DND-41 (cell line): ENCODE measurements around the gene STRIP1.
"Not testable (repeated sequence)": the region's sequence is repeated elsewhere in the genome, so short reads cannot be mapped to it uniquely, and the experiment has no call there.

ENCODE experiments used
- ATAC-seq: fragments of 200-7000 bp; cut with Tn5 transposase; 3 replicates; pipeline ENCODE4 v1.9.1; 2021; ENCODE audit warnings: low read depth; ENCODE audit not compliant: insufficient read depth
- DNase-seq: peaks from one replicate; pipeline ENCODE4 v3.0.0-alpha.2; 2020
- H2AFZ ChIP-seq: 2 replicates; pipeline ENCODE4 v1.6.0; 2012; ENCODE audit warnings: low read depth, low read length
- H3K27ac ChIP-seq: 2 replicates; pipeline ENCODE4 v1.5.1; 2012; ENCODE audit warnings: low read length, inconsistent platforms
- H3K27me3 ChIP-seq: fragments of 200-600 bp; sonication (generic); 2 replicates; pipeline ENCODE4 v1.6.0; 2012; ENCODE audit warnings: low read length, mild to moderate bottlenecking, inconsistent platforms; ENCODE audit not compliant: insufficient read depth, poor library complexity
- H3K36me3 ChIP-seq: 2 replicates; pipeline ENCODE4 v1.5.1; 2012; ENCODE audit warnings: low read length, inconsistent platforms; ENCODE audit not compliant: insufficient read depth
- H3K4me1 ChIP-seq: 2 replicates; pipeline ENCODE4 v1.5.1; 2012; ENCODE audit warnings: mild to moderate bottlenecking, low read length; ENCODE audit not compliant: insufficient read depth
- H3K4me2 ChIP-seq: 2 replicates; pipeline ENCODE4 v1.6.0; 2012; ENCODE audit warnings: mild to moderate bottlenecking, moderate library complexity, low read length, inconsistent platforms; ENCODE audit not compliant: insufficient read depth
- H3K4me3 ChIP-seq, 2 experiments: fragments of 200-600 bp in 1 of 2; shearing (Covaris generic) in 1 of 2; 2 replicates each; pipeline ENCODE4 v1.5.1; 2012 to 2016; ENCODE audit warnings: inconsistent platforms in 2 of 2, low read length in 2 of 2, mild to moderate bottlenecking in 2 of 2, low read depth in 1 of 2, moderate library complexity in 1 of 2
- H3K79me2 ChIP-seq: 2 replicates; pipeline ENCODE4 v1.6.0; 2012; ENCODE audit warnings: low read length, inconsistent platforms; ENCODE audit not compliant: insufficient read depth
- H3K9ac ChIP-seq: 2 replicates; pipeline ENCODE4 v1.6.0; 2012; ENCODE audit warnings: low read depth, mild to moderate bottlenecking, inconsistent platforms, low read length, moderate library complexity
- H3K9me3 ChIP-seq: 2 replicates; pipeline ENCODE4 v1.5.1; 2012; ENCODE audit warnings: low read length, moderate library complexity, mild to moderate bottlenecking, inconsistent platforms; ENCODE audit not compliant: insufficient read depth, severe bottlenecking
- H4K20me1 ChIP-seq: 2 replicates; pipeline ENCODE4 v1.6.0; 2012; ENCODE audit warnings: low read length; ENCODE audit not compliant: insufficient read depth
- EZH2 ChIP-seq: IDR thresholded peaks from 3 replicates; pipeline ENCODE4 v1.6.1; 2012; ENCODE audit warnings: borderline replicate concordance, low read depth, mild to moderate bottlenecking, moderate library complexity, low read length, inconsistent platforms; ENCODE audit not compliant: severe bottlenecking
- TF ChIP-seq, protein P1 (sequence below): IDR thresholded peaks from 2 replicates; pipeline ENCODE4 v1.5.1; 2012; ENCODE audit warnings: borderline replicate concordance, low read length, moderate library complexity, mild to moderate bottlenecking; ENCODE audit not compliant: poor library complexity, severe bottlenecking; ENCODE audit errors: extremely low read depth

The STRIP1 gene

DNA sequence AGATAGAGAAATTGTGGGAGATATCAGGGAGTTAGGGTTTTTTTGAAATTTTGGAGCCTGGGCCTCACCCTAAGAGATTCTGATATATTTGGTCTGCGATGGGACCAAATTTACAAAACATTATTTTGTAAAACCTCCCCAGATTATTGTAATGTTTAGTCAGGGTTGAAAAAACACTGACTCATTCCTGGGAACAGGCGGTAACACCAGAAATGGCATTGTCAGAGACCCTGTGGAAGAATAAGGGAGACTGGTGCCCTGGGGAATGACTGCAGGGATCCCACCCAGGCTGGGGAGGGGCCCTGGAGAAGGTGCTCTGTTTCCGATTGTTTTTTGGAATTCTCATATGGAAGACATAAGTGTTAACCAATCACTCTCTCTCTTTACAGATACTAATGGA, 13.1 kb upstream of the STRIP1 start:
- H2AFZ ChIP-seq, result no peak overlapping the region
- H3K9ac ChIP-seq, result no peak overlapping the region
- no peaks in the 10 kb centered on the region for H3K4me1 ChIP-seq
- ATAC-seq (no peak), DNase-seq (no peak)
- no peak overlapping the region for H3K4me2 ChIP-seq
- H3K27ac ChIP-seq, result no peak overlapping the region
- peaks cover 84% of the 10 kb centered on the region for H3K36me3 ChIP-seq
- no peaks in the 10 kb centered on the region for H4K20me1 ChIP-seq
- TF ChIP-seq, protein P1, sequence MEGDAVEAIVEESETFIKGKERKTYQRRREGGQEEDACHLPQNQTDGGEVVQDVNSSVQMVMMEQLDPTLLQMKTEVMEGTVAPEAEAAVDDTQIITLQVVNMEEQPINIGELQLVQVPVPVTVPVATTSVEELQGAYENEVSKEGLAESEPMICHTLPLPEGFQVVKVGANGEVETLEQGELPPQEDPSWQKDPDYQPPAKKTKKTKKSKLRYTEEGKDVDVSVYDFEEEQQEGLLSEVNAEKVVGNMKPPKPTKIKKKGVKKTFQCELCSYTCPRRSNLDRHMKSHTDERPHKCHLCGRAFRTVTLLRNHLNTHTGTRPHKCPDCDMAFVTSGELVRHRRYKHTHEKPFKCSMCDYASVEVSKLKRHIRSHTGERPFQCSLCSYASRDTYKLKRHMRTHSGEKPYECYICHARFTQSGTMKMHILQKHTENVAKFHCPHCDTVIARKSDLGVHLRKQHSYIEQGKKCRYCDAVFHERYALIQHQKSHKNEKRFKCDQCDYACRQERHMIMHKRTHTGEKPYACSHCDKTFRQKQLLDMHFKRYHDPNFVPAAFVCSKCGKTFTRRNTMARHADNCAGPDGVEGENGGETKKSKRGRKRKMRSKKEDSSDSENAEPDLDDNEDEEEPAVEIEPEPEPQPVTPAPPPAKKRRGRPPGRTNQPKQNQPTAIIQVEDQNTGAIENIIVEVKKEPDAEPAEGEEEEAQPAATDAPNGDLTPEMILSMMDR, result no peak
- no peak for TF ChIP-seq EZH2
- no peaks in the 10 kb centered on the region for H3K27me3 ChIP-seq
- H3K79me2 ChIP-seq, result no peaks in the 10 kb centered on the region
- no peak overlapping the region for H3K4me3 ChIP-seq
- H3K9me3 ChIP-seq, result no peaks in the 10 kb centered on the region

DNA sequence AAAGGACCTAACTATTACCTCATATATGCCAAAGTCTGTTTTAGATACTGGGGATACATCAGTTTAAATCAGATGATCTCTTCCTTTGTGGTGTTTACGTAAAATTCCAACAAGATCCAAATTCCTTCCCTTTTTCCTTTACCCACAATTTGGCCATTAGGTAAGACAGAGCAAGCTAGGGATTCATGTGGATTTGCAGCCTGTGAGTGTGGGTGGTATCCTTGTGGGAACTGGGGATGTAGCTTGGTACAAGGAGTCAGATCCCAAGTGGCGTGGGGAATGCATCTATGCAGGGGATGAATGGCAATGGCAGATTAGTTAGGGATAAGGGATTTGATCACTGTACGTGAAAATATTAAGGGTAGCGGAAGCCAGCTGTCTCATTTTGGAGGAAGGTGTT, 9.8 kb upstream of the STRIP1 start:
- no peak overlapping the region for H3K9ac ChIP-seq
- TF ChIP-seq, protein P1, result no peak
- TF ChIP-seq EZH2, result no peak
- no peak overlapping the region for H3K4me2 ChIP-seq
- ATAC-seq (no peak), DNase-seq (no peak)
- no peaks in the 10 kb centered on the region for H3K27me3 ChIP-seq
- H3K27ac ChIP-seq, result no peak overlapping the region
- no peaks in the 10 kb centered on the region for H4K20me1 ChIP-seq
- no peak overlapping the region for H2AFZ ChIP-seq
- H3K4me3 ChIP-seq, result no peak overlapping the region
- no peaks in the 10 kb centered on the region for H3K9me3 ChIP-seq
- H3K36me3 ChIP-seq, result peaks cover 51% of the 10 kb centered on the region
- H3K79me2 ChIP-seq, result no peaks in the 10 kb centered on the region
- 0 out of 2 replicates have a peak, but pooled peaks cover 2% of the 10 kb centered on the region for H3K4me1 ChIP-seq

DNA sequence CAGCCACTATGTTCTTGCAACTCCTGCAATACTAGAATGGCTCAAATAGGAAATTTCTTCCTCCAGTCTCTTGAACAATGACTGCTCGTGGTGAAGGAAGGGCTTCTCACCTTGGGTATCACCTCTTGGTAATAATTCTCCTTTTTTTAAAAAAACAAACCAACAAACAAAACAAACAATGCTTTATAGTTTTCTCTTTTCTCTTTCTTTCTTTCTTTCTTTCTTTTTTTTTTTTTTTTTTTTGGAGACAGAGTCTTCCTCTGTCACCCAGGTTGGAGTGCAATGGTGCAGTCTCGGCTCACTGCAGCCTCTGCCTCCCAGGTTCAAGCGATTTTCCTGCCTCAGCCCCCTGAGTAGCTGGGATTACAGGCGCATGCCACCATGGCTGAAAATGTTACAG, 3.7 kb upstream of the STRIP1 start:
- H3K9ac ChIP-seq, ATAC-seq, H3K4me3 ChIP-seq, H3K36me3 ChIP-seq, DNase-seq, H4K20me1 ChIP-seq, H3K9me3 ChIP-seq, H3K27me3 ChIP-seq: not testable (repeated sequence)
- Histone ChIP-seq H3K4me2 (peak overlapping the region; percentile 46; the same call in 1 of the 2 replicates), H3K4me1 (peaks cover 29% of the 10 kb centered on the region), H3K27ac (peak overlapping the region; percentile 42), H2AFZ (peak overlapping the region; percentile 73), H3K79me2 (peaks cover 12% of the 10 kb centered on the region)

DNA sequence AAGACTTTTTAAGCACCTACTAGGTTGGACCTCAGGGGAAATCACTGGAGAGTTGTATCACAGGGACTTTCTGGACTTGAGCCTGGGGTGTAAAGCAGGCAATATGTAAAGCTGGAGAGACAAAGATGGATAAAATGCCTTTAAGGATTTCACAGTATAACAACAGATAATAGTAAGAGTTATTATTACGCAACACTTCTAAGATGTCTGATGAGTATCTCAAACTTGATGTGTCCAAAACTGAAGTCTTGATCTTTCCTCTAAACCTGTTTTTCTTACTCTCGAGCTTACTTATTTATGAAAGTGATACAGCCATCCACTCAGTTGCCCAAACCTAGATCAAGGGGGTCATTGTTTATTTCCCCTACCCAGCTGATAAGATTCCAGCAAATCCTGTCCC, 2.1 kb upstream of the STRIP1 start:
- ATAC-seq (no peak), DNase-seq (no peak)
- H3K79me2 ChIP-seq, result peaks cover 28% of the 10 kb centered on the region
- H3K27me3 ChIP-seq, result no peaks in the 10 kb centered on the region
- no peaks in the 10 kb centered on the region for H3K9me3 ChIP-seq
- H3K27ac ChIP-seq, result no peak overlapping the region
- no peak overlapping the region for H2AFZ ChIP-seq
- TF ChIP-seq, protein P1, result no peak
- no peak for TF ChIP-seq EZH2
- peaks cover 40% of the 10 kb centered on the region for H3K4me1 ChIP-seq
- H3K9ac ChIP-seq, result no peak overlapping the region
- no peak overlapping the region for H3K4me2 ChIP-seq
- H4K20me1 ChIP-seq, result peaks cover 12% of the 10 kb centered on the region; the same call in 1 of the 2 replicates
- peaks cover 10% of the 10 kb centered on the region; the same call in 1 of the 2 replicates for H3K36me3 ChIP-seq
- no peak overlapping the region for H3K4me3 ChIP-seq
